GM12878 (cell line): Measurements from ENCODE around the gene OCA2. TPM values are rescaled to one million over a fixed set of nuclear protein-coding genes. Genes with fewer than 3 reads are reported as not detected.

Experiments used
- ATAC-seq: fragments of 200-7000 bp; cut with Tn5 transposase; 3 replicates; pipeline ENCODE4 v1.9.1; 2020; ENCODE audit warnings: mild to moderate bottlenecking, moderate library complexity
- BruUV-seq: library from RNA; stranded (reverse); fragments of 400-500 nt; replicated peaks from 2 replicates; lab custom pipeline; 2021; lab: Mats Ljungman, UMichigan
- CTCF ChIA-PET: fragments of 300-600 bp; sonication (Branson Sonifier 250); formaldehyde crosslinking; extraction: SDS; loops from one replicate; lab custom pipeline; 2021; ENCODE audit warnings: inconsistent platforms; lab: Yijun Ruan, JAX
- POLR2A ChIA-PET: fragments of 350-600 bp; formaldehyde crosslinking; extraction: SDS; loops from one replicate; lab custom pipeline; 2021; ENCODE audit warnings: inconsistent platforms; lab: Charles Lee
- RAD21 ChIA-PET: fragments of 300-600 bp; sonication (Branson Sonifier 250); formaldehyde crosslinking; loops from one replicate; lab custom pipeline; 2023; ENCODE audit warnings: antibody characterized with exemption; ENCODE audit not compliant: unreplicated experiment; lab: Charles Lee
- SMC1A ChIA-PET: fragments of 300-600 bp; sonication (Branson Sonifier 250); formaldehyde crosslinking; loops from one replicate; lab custom pipeline; 2023; ENCODE audit not compliant: unreplicated experiment, uncharacterized antibody; lab: Charles Lee
- DNase-seq: peaks from one replicate; pipeline ENCODE4 v3.0.0-alpha.2; 2011; ENCODE audit warnings: low read depth, low spot score
- FAIRE-seq: peaks from 3 replicates; lab custom pipeline; 2011; peaks lifted over from hg19 to GRCh38; lab: Jason Lieb, UNC
- H2AFZ ChIP-seq: 2 replicates; pipeline ENCODE4 v1.6.0; 2011; ENCODE audit warnings: low read depth, low read length, control low read depth; ENCODE audit not compliant: control insufficient read depth
- H3K27ac ChIP-seq: 2 replicates; pipeline ENCODE4 v1.5.1; 2011; ENCODE audit warnings: control low read depth; ENCODE audit not compliant: control insufficient read depth, insufficient read depth
- H3K27me3 ChIP-seq, 2 experiments: replicated peaks in 1 of 2; 2 replicates each; pipeline versions ENCODE4 v1.6.0 to v1.6.1; 2011; ENCODE audit warnings: low read length in 1 of 2; ENCODE audit not compliant: control insufficient read depth in 2 of 2, insufficient read depth in 2 of 2
- H3K36me3 ChIP-seq, 2 experiments: 2 replicates each; pipeline ENCODE4 v1.5.1; 2011; ENCODE audit warnings: low read length in 1 of 2; ENCODE audit not compliant: control insufficient read depth in 2 of 2, insufficient read depth in 2 of 2
- H3K4me1 ChIP-seq: 2 replicates; pipeline ENCODE4 v1.6.1; 2011; ENCODE audit warnings: mild to moderate bottlenecking, low read length, moderate library complexity, mixed read lengths; ENCODE audit not compliant: control insufficient read depth, insufficient read depth
- H3K4me2 ChIP-seq: 2 replicates; pipeline ENCODE4 v1.6.0; 2011; ENCODE audit warnings: control low read depth; ENCODE audit not compliant: control insufficient read depth, insufficient read depth
- H3K4me3 ChIP-seq: fragments of 200-600 bp; sonication (generic); 2 replicates; pipeline ENCODE4 v1.5.1; 2016
- H3K79me2 ChIP-seq: 2 replicates; pipeline ENCODE4 v1.6.0; 2011; ENCODE audit warnings: low read length; ENCODE audit not compliant: control insufficient read depth, insufficient read depth
- H3K9ac ChIP-seq: 2 replicates; pipeline ENCODE4 v1.8.0; 2011; ENCODE audit warnings: low read length, control low read depth, mixed read lengths; ENCODE audit not compliant: control insufficient read depth, insufficient read depth
- H3K9me3 ChIP-seq: replicated peaks from 3 replicates; pipeline ENCODE4 v1.5.1; 2011; ENCODE audit warnings: mild to moderate bottlenecking, low read length; ENCODE audit not compliant: control insufficient read depth, insufficient read depth
- H4K20me1 ChIP-seq: 2 replicates; pipeline ENCODE4 v1.6.0; 2011; ENCODE audit not compliant: control insufficient read depth, insufficient read depth
- CHD1 ChIP-seq: IDR thresholded peaks from 2 replicates; pipeline ENCODE4 v1.6.1; 2012; ENCODE audit warnings: low read depth, low read length, improper control_type of control experiment
- CTCF ChIP-seq, 3 experiments: IDR thresholded peaks in 2 of 3; conservative IDR thresholded peaks in 1 of 3; 2 replicates each; pipeline ENCODE4 v1.5.1; 2011; ENCODE audit warnings: low read depth in 3 of 3, low read length in 3 of 3, mild to moderate bottlenecking in 3 of 3, control low read depth in 2 of 3, moderate library complexity in 2 of 3, inconsistent platforms in 1 of 3, mixed read lengths in 1 of 3; ENCODE audit not compliant: control insufficient read depth in 2 of 3, insufficient read depth in 1 of 3; ENCODE audit errors: extremely low read depth in 1 of 3
- IRF3 ChIP-seq: fragments of 450-650 bp; IDR thresholded peaks from 2 replicates; pipeline ENCODE4 v1.6.1; 2014; ENCODE audit warnings: mild to moderate bottlenecking
- MEF2A ChIP-seq: IDR thresholded peaks from 2 replicates; pipeline ENCODE4 v1.6.1; 2011; ENCODE audit warnings: low read depth, mild to moderate bottlenecking, low read length, moderate library complexity; ENCODE audit not compliant: insufficient read depth
- RAD21 ChIP-seq: IDR thresholded peaks from 2 replicates; pipeline ENCODE4 v1.6.1; 2011; ENCODE audit warnings: mild to moderate bottlenecking, low read depth, low read length, moderate library complexity; ENCODE audit not compliant: insufficient read depth
- SPI1 ChIP-seq: IDR thresholded peaks from 2 replicates; pipeline ENCODE4 v1.6.1; 2011; ENCODE audit warnings: low read depth, mild to moderate bottlenecking, low read length, moderate library complexity, borderline replicate concordance; ENCODE audit not compliant: insufficient read depth
- TAF1 ChIP-seq: IDR thresholded peaks from 2 replicates; pipeline ENCODE4 v1.6.1; 2011; ENCODE audit warnings: mild to moderate bottlenecking, low read depth, low read length, borderline replicate concordance
- ZNF274 ChIP-seq: IDR thresholded peaks from one replicate; pipeline ENCODE4 v1.8.0; 2011; ENCODE audit not compliant: insufficient read length, insufficient read depth
- WGBS: methylation state at CpG from one replicate; pipeline ENCODE4 v1.1.6; 2016; ENCODE audit warnings: low lambda C conversion rate; ENCODE audit not compliant: insufficient replicate concordance, insufficient coverage; ENCODE audit errors: missing lambda C conversion rate; 5-methylcytosine and 5-hydroxymethylcytosine counted together
- in situ Hi-C: fragments of 300-500 bp; cut with MboI; formaldehyde crosslinking; loops from 9 replicates; pipeline ENCODE4 v1.14.3; 2018; ENCODE audit warnings: mixed read lengths
- intact Hi-C: fragments of 100-400 bp; cut with micrococcal nuclease; formaldehyde crosslinking; loops from one replicate; pipeline ENCODE4 v1.14.2; 2022; ENCODE audit not compliant: unreplicated experiment
- polyA plus RNA-seq, 11 experiments: library from polyadenylated mRNA; depleted of rRNA in 4 of 11; unstranded in 6 of 11; stranded (reverse) in 5 of 11; fragments of >200 nt; fragmentation: Nextera tagmentation in 4 of 11; fragmentation: Illumina TruSeq in 1 of 11; extraction: Ambion mirVana in 4 of 11; extraction: Trizol in 1 of 11; gene quantifications; 1 replicate in 1 of 11; 2 replicates in 10 of 11; pipeline versions ENCODE4 v1.2.1 to v1.2.3, GENCODE V29; 2011 to 2016; ENCODE audit warnings: inconsistent platforms in 2 of 11, missing spikeins in 2 of 11, low read depth in 1 of 11
- total RNA-seq, 4 experiments: library from RNA; depleted of rRNA in 3 of 4; stranded (reverse); fragments of >200 nt in 3 of 4; fragmentation: Illumina TruSeq in 1 of 4; extraction: Trizol in 1 of 4; gene quantifications; 2 replicates each; pipeline versions ENCODE4 v1.2.1 to v1.2.3, GENCODE V29; 2013 to 2021

Gene OCA2
- total and polyA plus RNA-seq, 10 of the 15 experiments (the other 5 are each of a cell fraction or from before 2014, with no cell fraction given): 0.04 to 1.8 TPM; not detected in 8

DNA sequence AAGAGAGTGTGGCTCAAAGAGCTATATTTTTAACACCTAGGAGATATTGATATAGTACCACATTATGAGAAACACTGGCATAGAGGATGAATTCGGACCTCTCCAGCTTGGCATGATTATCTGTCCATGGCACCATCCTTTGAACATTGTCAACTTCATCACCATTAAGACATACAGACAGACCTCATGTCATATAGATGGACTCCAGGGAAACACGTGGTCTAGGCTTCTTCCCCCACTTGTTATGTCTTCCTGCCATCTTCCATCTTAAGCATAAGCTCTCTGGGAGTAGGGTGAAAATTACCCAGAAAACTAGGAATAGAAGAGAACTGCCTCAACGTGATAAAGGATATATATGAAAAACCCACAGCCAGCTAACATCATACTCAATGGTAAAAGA is 51.8 kb downstream of the OCA2 start:
- no TSS peak for BruUV-seq
- no peak overlapping the region for H3K27ac ChIP-seq

More for the DNA sequence above, 51.8 kb downstream of the OCA2 start:
- in situ Hi-C loops: no loop called here
- no peaks in the 10 kb centered on the region for H3K36me3 ChIP-seq
- H2AFZ ChIP-seq: no peak overlapping the region
- no peaks in the 10 kb centered on the region for H3K79me2 ChIP-seq
- H3K4me1 ChIP-seq: no peaks in the 10 kb centered on the region
- ATAC-seq (no peak), DNase-seq (no peak), FAIRE-seq (no peak)
- H3K4me2 ChIP-seq: no peak overlapping the region
- H3K4me3 ChIP-seq: no peak overlapping the region
- ChIA-PET RAD21 (no interaction called here), SMC1A (interaction anchor here (0.6 kb wide), 1 partner anchor 28 kb away, joined by 4 read pairs; no protein-coding TSS in a partner anchor), POLR2A (no interaction called here), CTCF (no interaction called here)
- no peaks in the 10 kb centered on the region for H3K9me3 ChIP-seq
- WGBS: 0% methylated on average over 3 of the region's 3 CpGs
- no peaks in the 10 kb centered on the region for H3K27me3 ChIP-seq
- no peak for TF ChIP-seq CHD1
- TF ChIP-seq IRF3: no peak
- no peak for TF ChIP-seq SPI1
- TF ChIP-seq MEF2A: no peak
- TF ChIP-seq TAF1: no peak
- no peak for TF ChIP-seq RAD21
- no peak for TF ChIP-seq CTCF (IDR thresholded peaks at IDR 0.05 in 2 of 3, conservative IDR thresholded peaks at IDR 0.05 in 1 of 3; ENCODE audit: control insufficient read depth in 2 of 3, extremely low read depth in 1 of 3, insufficient read depth in 1 of 3, low read depth in 3 of 3, low read length in 3 of 3)
- TF ChIP-seq ZNF274: no peak
- intact Hi-C loops: no loop called here
- no peaks in the 10 kb centered on the region for H4K20me1 ChIP-seq
- no peak overlapping the region for H3K9ac ChIP-seq
